KOPT-K1 (cell line): ENCODE results near the gene EXOC3L4.
"Not testable (repeated sequence)": the region's sequence is repeated elsewhere in the genome, so short reads cannot be mapped to it uniquely, and the experiment has no call there.

Experiments
- H3K27ac ChIP-seq: fragments of 200-600 bp; sonication (generic); 2 replicates; pipeline ENCODE4 v1.5.1; 2016; ENCODE audit warnings: antibody characterized with exemption, mild to moderate bottlenecking, low read depth, low read length; ENCODE audit not compliant: poor library complexity, severe bottlenecking
- H3K36me3 ChIP-seq: fragments of 200-600 bp; sonication (generic); 2 replicates; pipeline ENCODE4 v1.5.1; 2017; ENCODE audit warnings: antibody characterized with exemption, mild to moderate bottlenecking, low read length, moderate library complexity; ENCODE audit not compliant: insufficient read depth
- H3K9me3 ChIP-seq: fragments of 200-600 bp; sonication (generic); 2 replicates; pipeline ENCODE4 v1.5.1; 2017; ENCODE audit warnings: antibody characterized with exemption, low read length, mild to moderate bottlenecking; ENCODE audit not compliant: insufficient read depth, poor library complexity, severe bottlenecking

EXOC3L4 gene

DNA sequence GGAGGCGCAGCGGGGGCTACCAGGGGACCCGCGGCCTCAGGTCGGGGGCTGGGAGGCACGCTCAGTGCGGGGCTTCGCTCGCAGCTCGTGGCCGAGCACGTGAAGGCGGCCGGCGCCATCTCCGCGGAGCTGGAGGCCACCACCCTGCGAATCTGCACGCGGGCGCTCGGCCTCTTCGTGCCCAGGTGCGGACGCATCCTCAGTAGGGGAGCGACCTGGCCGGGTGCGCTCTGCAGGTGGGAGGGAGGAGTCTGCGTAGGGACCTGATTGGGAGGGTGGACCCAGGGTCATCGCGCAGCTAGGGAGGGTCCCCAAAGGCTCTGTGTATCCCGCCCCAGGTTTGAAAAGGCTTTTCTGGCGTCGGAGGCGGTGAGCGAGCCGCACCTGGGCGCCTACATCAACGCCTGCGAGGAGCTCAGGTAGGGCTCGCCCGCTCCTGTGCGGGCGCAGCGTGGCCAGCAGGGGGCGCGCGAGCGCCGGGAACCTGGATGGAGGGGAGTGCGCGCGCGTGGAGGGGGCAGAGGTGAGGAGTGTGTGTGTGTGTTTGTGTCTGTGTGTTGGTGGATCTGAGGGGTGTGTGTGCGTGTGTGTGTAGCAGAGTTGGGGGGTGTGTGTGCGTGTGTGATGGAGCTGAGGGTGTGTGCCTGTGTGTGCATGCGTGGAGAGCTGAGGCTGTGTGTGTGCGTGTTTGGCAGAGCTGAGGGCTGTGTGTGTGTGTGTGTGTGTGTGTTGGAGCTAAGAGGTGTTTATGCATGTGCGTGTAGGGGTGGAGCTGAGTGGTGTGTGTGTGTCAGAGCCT lies 10.3 kb downstream of the EXOC3L4 start:
- Histone ChIP-seq H3K27ac (no peak overlapping the region), H3K36me3 (no peaks in the 10 kb centered on the region), H3K9me3 (no peaks in the 10 kb centered on the region)

DNA sequence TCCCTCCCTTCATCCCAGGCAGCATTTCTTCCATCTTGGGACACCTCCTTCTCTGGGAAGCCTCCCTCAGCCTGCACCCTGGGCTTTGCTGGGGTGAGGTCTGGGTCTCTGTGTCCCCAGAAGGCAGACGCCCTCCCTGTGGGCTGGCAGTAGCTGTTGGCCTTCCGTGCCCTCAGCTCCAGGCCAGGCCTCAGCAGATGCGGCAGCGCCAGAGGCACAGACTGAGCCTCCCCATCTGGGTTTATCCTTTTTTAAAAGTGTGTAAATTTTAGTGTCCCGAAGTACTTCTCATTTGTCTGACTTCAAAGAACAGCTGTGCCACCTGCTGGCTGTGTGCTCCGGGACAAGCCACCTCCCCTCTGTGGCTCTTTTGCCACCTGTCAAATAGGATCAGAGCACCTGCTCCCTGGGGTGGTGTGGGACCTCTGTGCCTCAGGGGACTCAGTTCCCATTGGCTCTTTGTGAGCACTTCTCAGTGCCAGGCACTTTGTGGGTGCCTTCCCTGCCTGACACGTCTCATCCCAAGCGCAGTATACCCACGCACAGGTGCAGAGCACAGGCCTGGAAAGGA lies 11.1 kb downstream of the EXOC3L4 start:
- no peak overlapping the region for H3K27ac ChIP-seq
- no peaks in the 10 kb centered on the region for H3K36me3 ChIP-seq
- no peaks in the 10 kb centered on the region for H3K9me3 ChIP-seq

DNA sequence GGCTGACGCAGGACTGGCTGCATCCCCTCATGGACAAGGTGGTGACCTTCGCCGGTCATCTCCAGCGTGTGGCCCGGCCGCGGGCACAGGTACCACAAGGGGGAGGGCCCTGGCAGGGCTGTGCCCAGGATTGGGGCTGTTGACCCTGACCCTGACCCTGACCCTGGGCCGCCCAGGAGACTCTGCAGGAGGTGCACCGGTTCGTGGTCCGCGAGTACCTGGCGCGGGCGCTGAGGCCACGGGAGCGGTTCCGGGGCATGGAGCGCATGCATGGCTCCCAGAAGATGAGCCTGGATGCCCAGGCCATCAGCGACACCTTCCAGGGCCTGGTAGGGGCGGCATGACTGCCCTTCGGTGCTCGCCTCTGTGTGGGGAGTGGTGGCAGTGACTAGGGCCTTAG lies 12.9 kb downstream of the EXOC3L4 start:
- H3K36me3 ChIP-seq: no peaks in the 10 kb centered on the region
- H3K9me3 ChIP-seq: no peaks in the 10 kb centered on the region
- H3K27ac ChIP-seq: no peak overlapping the region

DNA sequence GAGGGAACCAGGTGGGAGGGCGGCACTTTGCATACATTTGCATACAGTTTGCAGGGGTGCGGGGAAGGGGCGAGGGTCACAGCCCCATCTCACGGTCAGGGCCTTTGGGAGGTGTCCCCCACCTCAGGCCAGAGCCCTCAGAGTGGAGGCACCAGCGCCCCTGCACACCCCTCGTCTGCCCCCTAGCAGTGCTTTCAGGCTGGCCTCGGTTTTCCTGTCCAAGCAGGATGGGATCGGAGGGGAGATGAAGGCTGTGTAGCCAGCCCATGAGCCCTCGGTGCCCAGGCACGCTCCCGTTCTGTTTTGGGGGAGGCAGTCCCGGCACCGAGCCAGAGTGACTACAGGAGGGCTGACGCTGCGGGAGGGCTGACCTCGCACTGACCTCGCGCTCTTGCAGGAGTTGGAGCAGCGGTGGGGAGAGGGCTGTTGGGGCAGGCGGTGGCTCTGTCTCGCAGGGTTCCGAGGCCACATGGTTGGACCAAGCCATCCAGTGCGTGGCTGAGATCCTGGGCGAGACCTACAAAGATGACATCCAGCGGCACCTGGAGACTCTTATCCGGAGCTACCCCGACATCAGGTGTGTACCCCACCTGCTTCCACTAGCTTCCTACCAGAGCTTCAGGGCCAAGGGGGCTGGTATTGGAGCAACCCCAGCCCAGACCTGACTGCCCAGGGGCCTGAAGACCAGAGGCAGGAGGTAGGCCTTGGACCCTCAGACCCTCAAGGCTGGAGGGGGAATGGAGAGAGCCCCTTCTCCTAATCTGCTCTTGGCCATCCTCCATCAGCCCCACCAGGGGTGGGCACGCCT lies 13.6 kb downstream of the EXOC3L4 start:
- H3K27ac ChIP-seq: no peak overlapping the region
- no peaks in the 10 kb centered on the region for H3K36me3 ChIP-seq

DNA sequence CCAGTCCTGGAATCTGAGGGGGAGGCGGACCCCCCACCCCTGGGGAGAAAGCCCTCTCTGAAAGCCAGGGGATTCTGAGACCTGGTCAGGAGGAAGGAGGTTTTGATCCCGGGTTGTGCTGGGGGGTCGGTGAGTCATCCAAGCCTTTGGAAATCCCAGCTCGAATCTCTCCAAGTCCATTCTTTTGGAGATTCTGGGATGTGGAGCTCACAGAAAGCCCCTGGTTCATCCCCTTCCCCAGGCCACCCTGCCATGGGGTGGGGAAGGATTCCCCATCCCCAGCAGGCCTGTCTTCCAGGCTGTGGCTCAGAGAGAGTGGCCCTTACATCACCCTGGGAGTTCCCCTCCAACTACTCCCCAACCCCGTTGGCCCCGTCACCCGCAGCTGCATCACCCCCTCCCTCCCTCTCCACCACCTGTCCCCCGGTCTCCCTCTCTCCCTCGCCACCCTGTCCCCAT lies 14.3 kb downstream of the EXOC3L4 start:
- Histone ChIP-seq H3K36me3 (no peaks in the 10 kb centered on the region), H3K9me3 (no peaks in the 10 kb centered on the region), H3K27ac (no peak overlapping the region)

More for the DNA sequence above, 13.6 kb downstream of the EXOC3L4 start:
- no peaks in the 10 kb centered on the region for H3K9me3 ChIP-seq

DNA sequence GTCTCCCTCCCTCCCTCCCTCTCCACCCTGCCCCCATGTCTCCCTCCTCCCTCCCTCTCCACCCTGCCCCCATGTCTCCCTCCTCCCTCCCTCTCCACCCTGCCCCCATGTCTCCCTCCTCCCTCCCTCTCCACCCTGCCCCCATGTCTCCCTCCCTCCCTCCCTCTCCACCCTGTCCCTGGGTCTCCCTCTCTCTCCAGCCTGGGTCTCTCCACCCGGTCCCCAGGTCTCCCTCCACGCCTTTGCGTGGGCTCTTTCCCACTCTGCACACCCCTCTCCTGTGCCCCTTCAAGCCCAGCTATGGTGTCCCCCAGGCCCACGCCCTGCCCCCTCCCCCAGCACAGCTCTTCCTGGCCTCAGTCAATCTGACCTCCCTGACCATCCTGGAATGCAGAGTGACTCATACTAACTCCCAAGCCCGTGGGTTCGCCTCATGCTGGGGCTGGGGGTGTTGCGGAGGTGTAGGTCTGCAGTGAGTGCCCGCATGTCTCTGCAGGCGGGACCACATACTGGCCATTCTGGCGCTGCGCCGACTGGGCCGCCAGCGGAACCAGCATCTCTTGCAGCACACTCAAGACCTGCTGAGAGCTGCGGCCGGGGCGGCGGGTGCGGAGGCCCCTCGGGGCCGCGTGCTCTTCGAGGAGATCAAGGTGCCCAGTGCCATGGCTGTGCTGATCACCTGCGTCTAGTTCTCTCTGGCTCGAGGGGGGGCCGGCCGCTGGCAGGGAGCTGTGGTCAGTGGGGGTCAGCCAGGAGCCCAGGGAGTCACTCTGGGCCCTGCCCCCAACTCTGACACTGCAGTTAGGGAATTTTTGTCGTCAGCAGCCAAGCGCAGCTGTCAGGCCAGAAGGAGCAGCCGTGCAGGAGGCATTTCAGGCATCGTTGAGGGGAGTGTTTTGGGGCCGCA lies 15.3 kb downstream of the EXOC3L4 start:
- H3K36me3 ChIP-seq: no peaks in the 10 kb centered on the region
- H3K27ac ChIP-seq: no peak overlapping the region
- no peaks in the 10 kb centered on the region for H3K9me3 ChIP-seq

DNA sequence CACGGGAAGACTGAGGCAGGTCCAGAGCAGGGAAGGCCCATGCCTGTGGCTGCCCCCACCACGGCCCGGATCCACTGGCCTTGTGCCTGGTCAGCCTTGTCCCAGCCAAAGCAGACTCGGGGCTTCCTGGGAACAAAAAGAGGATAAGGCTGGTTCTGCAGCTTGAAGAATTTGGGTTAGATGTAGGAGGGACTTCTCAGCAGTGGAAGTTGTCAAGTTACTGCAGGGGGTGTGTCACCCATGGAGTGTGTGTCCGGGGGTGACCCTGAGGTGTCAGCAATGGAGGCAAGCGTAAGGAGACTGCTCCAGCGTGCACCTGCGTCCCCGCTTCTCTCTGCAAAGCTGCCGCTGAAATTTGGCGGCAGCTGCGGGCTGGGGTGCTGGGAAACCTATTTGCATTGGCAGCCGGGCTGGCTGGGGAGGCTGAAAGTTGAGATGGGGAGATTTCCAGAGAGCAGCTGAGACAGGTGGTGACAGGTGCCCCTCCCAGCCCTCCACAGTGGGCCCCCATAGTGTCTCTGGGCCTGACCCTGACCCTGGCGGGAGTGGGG lies 16.2 kb downstream of the EXOC3L4 start:
- H3K36me3 ChIP-seq: no peaks in the 10 kb centered on the region
- no peak overlapping the region for H3K27ac ChIP-seq
- no peaks in the 10 kb centered on the region for H3K9me3 ChIP-seq

DNA sequence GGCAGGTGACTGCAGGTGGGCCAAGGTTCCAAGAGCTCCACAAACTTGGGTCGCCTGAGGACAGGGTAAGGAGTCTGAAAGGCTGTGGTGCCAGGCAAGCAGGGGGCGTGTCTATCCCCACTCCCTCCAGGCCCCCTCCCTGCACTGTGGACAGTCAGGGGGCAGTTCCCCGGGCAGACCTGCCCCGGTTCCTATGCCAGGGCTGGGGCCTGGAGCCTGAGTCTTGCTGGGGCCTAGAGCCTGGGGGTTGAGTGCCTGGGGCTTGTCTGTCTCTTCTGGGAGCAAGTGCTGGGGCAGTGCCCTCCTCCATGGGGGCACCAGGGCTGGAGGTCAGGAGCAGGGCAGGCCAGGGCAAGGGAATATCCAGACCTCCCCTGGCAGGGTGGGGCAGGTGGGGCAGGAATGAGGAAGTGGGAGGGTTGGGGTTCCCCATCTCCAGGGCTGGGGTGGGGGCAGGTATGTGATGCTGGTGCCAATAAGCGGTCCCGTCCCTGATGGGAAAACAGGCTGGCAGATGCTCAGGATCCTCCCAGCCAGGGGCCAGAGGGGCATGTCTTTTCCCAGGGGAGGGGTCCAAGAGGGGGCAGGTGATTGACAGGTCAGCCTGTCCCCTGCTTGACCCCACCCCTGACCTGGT lies 16.8 kb downstream of the EXOC3L4 start:
- H3K36me3 ChIP-seq: no peaks in the 10 kb centered on the region
- no peak overlapping the region for H3K27ac ChIP-seq
- no peaks in the 10 kb centered on the region for H3K9me3 ChIP-seq

DNA sequence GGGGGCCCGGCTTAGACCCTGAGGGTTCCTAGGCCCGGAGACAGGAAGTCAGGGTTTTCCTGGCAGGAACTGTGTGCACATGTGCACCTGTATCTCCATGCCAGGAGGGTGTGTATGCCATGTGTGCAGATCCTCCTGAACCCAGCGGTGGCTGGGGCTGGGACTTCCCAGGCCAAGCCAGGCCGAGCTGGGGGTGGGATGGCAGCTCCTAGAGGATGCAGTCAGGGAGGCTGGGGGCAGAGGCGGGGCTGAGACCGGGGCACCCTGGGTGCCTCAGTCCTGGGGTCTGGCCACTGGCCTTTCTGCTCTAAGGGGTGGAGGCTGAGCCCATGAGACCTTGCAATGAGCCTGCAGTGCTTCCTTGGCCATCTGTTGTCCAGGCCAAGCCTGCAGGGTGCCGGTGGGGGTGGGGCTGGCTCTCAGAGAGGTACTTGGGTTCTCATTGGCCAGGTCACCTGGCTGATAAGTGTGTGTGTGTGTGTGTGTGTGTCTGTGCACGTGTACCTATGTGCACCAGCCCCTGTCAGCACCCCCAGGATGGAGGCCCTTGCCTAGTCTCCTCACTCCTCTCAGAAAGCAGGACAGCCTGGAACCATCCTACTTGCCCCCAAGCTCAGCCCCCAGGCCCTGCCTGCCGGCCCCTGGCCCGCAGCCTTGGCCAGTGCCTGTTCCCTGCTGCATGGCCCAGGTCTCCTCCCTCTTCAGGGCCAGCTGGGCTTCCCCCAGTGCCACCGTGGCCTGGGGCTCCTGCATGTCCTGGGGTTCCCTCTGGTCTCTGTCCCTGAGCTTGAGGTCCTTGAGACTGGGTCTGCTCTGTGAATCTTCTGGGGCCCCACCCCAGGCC lies 18.1 kb downstream of the EXOC3L4 start:
- Histone ChIP-seq H3K36me3 (no peaks in the 10 kb centered on the region), H3K27ac (no peak overlapping the region), H3K9me3 (no peaks in the 10 kb centered on the region)

DNA sequence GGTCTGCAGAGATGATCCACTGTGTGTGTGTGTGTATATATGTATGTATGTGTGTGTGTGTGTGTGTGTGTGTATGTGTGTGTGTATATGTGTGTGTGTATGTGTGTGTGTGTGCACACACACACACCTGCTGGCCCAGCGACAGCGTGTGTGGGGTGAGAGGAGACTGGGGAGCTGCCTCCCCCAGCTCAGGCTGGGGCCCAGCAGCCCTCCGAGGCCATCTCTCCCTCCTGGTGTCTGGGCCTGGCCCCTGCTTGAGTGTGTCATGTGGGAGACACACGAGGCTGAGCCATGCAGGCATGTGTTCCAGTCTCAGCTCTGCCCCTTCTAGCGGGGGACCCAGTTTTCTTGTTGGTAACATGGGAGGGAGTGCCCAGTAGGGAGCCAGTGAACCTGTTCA lies 18.8 kb downstream of the EXOC3L4 start:
- Histone ChIP-seq H3K9me3 (no peaks in the 10 kb centered on the region), H3K27ac (no peak overlapping the region), H3K36me3 (no peaks in the 10 kb centered on the region)

DNA sequence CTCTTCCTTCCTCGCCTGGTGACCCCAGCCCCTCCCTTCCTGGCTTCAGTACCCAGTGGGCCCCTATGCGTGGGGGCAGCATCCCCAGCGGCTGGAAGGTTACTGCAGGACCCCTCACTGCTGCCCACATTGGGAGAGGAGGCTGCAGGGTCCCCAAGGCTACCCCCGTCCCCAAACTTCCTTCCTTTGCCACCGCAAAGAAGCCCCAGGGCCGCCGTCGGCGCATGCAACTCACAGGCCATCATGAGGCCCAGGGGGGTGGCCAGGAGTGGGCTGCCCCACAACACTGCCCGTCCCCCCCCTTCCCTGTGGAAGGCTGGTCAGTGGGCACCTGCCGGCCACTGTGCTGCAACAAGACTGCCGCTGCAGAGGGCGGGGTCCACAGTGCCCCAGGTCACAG lies 19.2 kb downstream of the EXOC3L4 start:
- no peak overlapping the region for H3K27ac ChIP-seq
- no peaks in the 10 kb centered on the region for H3K36me3 ChIP-seq
- no peaks in the 10 kb centered on the region for H3K9me3 ChIP-seq

DNA sequence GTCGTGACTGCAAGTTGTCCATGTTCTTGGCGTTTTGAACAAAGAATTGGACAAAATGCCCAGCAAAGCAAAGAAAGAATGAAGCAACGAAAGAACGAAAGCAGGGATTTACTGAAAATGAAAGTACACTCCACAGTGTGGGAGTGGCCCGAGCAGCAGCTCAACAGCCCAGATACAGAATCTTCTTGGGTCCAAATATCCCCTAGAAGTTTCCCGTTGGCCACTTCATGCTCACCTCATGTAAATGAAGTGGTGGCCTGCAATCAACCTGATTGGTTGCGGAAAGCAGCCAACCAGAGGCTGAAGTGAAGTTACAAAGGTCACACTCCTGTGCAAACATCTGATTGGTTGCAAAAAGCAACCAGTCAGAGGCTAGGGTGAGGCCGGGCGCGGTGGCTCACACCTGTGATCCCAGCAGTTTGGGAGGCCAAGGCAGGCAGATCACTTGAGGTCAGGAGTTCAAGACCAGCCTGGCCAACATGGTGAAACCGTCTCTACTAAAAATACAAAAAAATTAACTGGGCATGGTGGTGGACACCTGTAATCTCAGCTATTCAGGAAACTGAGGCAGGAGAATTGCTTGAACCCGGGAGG lies 20.7 kb downstream of the EXOC3L4 start:
- not testable (repeated sequence) for H3K27ac ChIP-seq, H3K36me3 ChIP-seq, H3K9me3 ChIP-seq
